Kidney tubule cell (primary cell): Measurements from ENCODE around the gene GNRHR.
"Not testable (repeated sequence)": the region's sequence is repeated elsewhere in the genome, so short reads cannot be mapped to it uniquely, and the experiment has no call there.

Experiments used
- DNase-seq: peaks from one replicate; pipeline ENCODE4 v3.0.0-alpha.2; 2018; ENCODE audit warnings: low spot score

GNRHR gene

DNA sequence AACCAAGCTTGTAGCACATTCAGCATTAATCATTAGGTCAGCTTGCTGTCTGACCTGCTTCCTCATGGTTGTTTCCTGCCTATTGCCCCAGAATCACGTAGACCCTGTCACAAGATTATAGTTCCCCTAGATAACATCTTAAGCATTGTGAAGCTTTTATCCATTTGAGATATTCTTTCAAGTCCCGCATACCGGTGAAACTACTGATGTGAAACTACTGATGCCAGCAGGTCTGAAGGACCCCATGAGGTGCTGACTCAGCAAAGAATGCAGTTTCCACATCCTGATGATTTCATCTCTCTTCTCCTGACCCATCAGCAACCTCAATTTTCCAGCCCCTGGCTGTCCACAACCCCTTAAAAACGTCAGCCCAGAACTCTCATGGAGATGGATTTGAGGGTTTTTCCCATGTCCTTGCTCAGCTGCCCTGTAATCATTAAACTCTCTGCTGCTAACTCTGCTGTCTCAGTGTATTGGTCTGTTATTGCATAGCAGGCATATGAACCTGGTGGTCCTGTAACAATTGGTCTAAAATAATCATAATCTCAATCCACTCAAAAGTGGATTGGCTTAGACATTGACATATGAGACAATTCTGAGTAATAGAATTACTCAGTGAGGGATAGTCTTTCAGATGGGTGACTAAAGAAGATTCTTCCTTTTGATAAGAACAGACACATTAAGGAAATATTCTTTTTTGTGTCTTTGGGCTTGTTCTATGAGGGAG, 26.9 kb downstream of the GNRHR start:
- peak; percentile 96 for DNase-seq

DNA sequence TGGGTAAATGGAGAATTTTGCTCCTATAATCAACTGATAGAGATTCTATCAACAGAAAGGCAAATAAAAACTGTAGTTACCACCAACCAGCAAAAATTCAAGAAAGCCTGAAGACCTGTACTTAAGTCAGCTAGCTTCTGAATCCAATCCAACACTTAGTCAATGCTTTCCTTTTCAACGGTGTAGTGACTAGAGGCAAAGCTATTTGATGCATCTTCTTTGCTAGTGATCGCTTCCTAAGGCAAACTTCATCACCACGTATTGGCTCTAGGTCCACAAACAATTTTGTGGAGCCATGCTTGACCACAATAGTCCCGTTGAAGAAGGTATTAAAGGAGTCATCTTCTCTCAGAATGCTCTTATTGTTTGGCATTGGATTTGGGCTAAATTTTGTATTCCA, 28.2 kb downstream of the GNRHR start:
- peak; percentile 53 for DNase-seq

DNA sequence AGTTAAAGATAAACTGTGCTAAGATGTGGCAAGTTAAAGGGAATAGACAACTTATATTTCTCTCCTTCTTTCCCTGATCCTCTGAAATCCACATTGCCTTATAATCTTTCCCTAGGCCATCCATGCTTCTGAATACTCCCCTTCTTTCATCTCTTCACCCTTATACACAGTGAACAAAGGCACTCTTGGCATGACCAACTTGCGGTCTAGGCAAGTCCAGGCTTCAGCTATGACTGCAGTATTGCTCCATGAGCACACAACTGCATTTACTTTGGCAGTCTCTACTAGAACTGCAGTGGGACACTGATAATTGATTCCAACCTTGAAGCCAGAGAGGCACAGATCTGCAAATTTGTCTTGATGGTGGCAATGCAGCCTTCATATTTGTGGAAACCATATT, 29.1 kb downstream of the GNRHR start:
- no peak for DNase-seq

DNA sequence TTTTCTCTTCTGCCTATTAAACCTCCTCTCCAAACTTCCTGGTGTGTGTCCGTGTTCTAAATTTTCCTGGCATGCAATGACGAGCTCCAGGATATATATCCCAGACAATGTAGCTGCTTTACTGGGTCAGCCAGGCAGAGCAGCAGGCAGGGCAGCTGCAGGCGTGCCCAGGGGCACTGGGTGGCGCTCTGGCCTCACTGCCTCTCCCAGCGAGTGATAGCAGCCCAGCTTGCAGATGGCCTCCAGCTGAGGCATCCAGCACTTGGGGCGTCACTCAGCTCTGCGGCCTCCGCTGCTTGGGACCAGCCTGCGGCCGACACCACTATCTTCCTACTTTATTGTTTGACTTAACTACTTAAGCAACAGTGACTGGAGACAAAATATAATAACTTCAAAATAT, 30.2 kb downstream of the GNRHR start:
- DNase-seq, result no peak

DNA sequence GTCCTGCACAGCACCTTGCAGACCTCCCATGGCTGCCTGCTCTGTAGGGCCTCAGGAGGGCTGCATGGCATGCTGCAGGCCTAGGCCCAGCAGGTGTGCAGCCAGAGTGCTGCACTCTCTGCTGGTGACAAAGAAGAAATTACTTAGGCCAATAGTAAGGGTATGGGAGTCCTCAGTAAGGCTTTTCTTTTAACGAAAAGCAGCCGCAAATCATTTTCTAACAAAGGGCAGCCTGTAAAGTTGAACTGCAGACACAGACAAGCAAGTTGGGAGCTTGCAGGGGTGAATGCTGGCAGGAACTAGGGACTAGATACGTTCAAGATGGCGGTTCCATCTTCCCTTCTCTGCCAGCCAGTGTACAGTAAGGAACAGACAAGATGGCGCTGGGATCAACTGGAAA, 30.8 kb downstream of the GNRHR start:
- DNase-seq, result no peak

DNA sequence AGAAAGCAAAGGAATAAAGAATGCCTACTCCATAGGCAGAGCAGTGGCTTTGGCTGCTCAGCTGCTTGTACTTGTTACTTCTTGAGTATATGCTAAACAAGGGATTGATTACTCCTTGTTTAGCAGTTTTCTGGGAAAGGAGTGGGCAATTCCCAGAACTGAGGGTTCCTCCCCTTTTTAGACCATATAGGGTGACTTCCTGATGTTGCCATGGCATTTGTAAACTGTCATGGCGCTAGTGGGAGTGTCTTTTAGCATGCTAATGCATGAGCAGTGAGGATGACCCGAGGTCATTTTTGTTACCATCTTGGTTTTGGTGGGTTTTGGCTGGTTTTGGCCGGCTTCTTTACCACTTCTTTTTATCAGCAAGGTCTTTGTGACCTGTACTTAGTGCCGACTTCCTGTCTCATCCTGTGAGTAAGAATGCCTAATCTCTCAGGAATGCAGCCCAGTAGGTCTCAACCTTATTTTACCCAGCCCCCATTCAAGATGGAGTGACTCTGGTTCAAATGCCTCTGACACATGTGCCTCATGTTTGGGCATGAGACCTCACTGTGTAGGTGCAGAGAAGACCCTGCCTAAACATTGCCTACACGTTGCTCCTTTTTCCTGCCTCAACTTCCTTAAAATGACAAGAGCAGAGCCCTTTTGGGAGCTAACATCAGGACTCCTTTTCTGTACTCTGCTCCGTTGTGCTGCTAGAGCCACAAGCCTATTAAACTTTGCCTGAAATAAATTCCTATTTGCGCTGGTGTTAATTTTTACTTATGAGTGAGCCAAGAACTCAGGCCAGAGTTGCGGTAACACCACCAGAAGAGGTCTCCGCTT, 32.2 kb downstream of the GNRHR start:
- peak; percentile 87 for DNase-seq

DNA sequence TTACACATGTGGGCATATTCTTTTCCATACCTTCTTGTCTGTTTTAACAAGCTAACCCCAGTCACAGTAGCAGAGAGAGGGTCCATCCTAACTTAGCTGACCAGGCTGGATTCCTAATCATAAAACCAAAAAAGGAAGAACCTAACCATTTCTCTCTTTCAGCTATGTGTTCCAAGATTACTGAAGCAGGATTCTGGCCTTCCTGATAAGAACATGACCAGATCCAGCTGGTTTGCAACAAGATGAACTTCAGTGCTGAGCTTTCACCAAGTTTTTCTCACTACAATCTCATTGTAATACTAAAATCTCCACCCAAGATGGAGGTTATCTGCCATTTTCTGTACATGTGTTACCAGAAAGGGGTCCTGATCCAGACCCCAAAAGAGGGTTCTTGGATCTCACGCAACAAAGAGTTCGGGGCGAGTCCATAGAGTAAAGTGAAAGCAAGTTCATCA, 32.8 kb downstream of the GNRHR start:
- no peak for DNase-seq

DNA sequence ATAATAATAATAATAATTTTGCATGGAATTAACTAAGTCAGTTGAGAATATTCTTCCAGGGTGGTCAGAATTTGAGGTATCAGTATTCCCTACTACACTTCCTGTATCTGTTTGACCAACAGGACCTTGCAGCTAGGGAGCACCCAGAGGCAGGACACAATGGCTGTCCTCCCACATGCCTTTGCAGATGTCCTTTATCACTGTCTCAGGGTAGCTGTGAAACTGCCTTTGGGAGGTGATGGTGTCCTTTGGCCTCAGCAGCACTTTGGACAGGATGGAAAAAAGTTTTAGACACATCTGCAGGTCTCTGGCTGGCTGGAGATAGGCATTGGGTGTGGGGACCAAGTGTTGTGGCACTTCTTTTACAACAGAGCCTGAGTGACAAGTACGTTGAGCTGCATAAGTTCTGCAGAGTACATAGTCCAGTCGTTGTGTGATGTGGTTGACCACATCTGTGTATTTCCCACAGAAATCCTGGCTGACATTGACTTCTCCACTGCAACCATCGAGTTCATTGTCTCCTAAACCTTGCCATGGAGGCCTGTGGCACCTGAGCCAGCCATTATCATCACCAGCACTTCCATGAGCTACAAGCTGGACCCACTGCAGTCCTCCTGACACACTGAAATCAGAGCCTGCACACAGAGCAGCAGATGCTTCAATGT, 34.1 kb downstream of the GNRHR start:
- DNase-seq, result no peak

DNA sequence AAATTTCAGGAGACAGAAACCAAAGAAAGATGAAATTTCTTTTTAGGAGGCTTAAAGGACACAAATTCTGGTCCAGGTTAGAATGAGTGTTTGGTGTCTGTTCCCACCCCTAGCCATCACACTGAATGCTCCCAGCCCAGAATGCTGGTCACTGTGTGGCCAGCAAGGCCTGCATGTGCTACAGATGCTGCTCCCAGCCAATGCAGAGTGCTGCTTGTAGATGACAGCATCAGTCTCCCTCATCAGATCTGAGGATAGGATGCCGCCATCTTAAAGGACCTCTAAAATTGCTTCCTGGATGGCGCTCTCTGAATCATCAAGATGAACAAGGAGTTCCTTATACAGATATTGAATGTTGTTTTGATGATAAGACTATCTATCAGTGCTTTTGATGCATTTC, 35.3 kb downstream of the GNRHR start:
- no peak for DNase-seq

DNA sequence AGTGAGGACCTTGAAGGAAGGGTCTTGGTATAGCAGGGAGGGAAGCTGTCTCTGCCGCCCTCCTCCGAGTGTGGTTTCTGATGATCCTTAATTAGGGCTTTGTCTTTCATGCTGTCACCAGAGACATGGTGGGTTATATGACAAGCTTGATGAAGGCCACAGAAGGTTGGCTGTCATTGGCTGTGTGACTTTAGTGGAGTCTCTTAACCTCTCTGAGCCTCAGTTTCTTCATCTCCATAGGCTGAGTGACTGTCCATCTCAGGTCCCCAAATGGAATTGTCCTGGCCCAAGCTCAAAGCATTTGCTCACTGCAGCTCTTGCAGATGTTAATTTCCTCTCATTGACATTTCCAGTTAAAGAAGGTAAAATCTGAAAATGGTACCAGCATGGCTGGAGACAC, 36.6 kb downstream of the GNRHR start:
- DNase-seq, result no peak

DNA sequence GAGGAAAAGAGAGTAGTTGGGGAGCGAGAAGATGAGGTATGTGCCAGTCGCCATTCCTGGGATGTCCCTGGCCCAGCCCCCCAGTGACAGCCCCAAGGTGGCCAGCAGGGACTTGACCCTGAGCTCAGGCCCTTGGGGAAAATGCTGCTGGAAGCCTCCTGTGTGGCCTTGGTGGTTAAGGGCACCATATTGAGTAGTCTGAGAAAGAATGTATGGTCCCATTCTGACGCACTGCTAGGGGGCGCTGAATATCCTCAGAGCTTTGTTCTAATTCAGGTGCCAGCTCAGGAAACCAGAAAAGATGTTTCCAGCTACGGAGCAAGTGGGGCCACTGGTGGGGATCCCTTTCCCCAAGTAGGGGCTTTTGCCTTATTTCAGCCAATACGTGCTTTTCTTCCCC, 39.2 kb downstream of the GNRHR start:
- no peak for DNase-seq

DNA sequence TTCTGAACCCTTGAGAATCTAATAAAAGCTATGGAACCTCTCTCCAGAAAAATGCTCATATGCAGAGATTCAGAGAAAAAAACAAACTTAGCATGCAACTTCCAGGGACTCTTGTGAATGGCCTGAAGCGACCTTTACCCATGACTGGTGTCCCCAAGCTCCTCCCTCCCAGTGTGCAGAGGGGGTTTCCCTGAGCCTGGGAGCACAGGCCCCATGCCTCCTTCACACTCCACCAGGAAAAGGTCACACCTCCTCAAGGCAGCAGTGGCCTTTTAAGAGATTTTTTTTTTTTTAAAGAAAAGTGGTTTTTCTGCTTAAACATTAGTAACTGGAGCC, 40.0 kb downstream of the GNRHR start:
- DNase-seq, result peak; percentile 82

DNA sequence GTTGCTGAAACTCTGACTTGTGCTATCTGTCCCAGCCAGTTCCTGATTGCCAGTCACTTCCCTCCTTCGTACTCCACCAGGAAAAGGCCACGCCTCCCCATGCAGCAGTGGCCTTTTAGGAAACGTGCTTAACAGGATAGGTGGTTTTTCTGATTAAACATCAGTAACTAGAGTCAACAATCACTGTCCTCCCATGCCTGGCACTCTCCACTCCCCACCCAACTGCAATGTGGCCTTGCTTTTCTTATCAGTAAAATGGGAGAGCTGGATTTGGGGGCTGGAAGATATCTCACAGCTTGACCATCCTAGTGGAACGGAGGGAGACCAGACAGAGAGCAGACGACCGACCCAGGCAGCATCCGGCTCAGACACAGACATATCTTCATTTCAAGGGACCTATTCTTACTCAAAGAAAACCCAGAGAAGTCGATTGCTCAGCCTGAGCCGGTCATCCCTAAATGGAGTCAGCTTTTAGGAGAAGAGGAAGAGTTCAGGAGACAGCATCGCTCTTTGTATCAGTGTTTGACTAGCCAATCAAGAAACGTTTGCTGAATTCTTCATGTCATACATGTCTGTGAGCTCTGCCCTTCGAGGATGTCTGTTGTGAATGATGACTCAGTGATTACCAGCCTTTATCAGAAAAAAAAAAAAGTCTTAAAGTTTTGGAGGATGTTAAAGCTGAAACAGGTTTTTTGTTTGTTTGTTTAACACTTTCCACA, 40.5 kb downstream of the GNRHR start:
- peak; percentile 81 for DNase-seq

DNA sequence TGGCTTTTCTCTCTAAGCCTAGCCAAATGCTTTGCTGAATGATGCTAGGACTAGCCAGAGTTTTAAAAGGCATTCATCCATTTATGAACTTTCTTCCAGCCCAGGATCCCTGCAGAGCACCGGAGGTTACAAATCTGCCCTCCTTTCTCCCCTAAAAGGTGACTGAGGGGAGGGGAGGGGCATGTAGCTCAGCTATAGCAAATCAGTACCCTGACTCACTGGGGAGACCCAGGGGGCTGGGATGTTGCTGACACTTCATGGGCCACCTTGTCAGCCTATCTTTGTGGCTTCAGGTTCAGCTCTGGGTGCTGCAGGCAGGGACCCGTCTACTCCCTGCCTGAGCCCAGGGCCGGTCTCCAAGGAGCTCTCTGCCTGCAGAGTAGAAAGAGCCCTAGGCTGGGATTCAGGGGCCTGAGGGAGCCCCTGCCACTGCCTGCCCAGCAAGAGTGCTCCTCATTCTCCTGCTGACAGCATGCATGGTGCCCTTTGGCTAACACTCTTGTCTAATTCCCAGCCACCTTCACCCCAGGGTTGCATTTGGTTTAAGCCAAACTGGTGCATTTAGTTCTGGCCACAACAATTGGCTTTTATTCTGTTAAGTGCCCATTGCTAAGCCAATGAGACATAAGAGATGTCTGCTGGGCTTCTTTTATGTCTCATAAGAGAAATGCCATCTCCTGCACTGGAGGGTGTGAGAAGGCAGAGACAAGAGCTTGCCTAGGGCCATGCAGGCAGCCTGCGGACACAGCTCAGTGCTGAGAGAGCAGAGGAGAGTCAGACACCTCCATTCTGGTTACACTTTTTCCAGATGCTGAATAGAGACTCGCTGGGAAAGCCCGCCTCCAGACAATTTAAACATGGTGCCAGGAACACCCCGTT, 41.3 kb downstream of the GNRHR start:
- DNase-seq, result no peak

DNA sequence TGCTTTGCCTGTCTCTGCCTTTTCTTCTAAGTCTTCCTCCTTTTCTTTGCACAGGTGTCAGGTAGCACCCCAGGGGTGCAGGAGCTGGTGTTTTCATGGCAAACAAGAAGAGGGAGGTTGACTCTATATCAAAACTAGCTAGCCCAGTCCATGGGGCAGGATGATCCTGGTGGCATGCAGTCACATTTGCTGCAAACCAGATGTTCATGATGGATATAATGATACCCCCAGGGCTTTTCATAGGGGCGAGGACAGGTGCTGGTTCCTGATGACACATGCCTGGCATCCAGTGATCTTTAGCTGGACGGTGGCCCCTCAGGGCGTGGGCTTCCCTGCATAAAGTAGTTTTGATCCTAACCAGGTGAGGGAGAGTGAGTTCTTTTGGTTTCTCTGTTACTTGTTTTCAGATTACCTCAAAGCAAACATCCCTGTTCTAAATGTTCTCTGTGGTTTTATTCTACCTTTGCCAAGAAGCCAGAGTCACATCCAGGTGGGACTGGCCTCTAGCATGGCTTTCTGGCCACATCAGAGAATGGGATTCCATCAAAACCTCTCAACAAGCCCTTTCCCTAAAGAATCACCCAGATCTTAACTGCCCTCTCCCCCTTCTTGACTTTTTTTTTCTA, 42.1 kb downstream of the GNRHR start:
- no peak for DNase-seq

DNA sequence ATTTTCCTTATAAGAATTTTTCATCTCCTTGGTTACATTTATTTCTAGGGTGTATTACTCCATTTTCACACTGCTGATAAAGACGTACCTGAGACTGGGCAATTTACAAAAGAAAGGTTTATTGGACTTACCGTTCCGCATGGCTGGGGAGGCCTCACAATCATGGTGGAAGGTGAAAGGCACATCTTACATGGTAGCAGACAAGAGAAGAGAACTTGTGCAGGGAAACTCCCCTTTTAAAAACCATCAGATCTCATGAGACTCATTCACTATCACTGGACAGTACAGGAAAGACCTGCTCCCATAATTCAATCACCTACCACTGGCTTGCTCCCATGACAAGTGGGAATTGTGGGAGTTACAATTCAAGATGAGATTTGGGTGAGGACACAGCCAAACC, 47.5 kb downstream of the GNRHR start:
- not testable (repeated sequence) for DNase-seq

DNA sequence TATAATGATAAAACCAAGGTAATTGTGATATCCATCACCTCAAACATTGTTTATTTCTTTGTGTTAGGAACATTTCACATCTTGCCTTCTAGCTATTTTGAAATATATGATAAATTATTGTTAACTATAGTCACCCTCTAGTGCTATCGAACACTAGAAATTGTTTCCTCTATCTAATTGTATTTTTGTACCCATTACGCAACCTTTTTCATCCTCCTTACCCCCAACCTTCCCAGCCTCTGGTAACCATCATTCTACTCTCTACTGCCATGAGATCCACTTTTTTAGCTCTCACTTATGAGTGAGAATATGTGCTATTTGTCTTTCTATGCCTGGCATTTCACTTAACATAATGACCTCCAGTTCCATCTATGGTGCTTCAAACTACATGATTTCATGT, 49.3 kb downstream of the GNRHR start:
- DNase-seq, result no peak

DNA sequence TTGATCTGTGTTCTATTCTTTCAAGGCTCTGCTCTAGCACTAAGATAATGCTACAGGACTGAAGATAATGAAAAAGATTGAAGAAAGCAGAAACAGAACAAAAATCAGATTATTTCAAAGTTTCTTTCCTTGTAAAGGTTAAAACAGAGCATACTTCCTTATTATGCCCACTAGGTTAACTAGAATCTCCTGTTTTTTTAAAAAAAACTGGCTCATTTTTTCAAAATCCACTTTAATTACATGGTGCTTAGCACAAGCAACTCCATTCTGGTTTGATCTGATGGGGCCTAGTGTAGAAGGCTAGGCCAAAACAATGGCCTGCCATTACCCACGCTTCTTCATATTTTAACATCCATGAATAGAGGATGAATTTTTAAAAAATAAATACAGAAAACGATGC, 52.0 kb downstream of the GNRHR start:
- no peak for DNase-seq

DNA sequence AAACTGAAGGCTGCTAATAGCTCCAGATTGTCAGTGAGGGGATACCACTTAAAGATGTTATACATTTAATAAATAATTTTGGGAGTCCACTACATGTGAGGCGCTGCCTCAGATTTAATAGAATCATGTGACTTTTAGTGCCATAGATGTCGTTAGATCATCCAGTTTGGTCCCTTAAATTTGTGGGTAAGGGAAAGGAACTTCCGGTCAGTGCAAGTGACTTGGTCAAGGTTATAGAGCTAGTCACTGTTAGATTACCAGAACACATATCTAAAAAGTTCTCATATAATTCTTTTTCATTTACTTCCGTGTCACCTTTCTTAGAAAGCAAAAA, 52.7 kb downstream of the GNRHR start:
- DNase-seq, result no peak

DNA sequence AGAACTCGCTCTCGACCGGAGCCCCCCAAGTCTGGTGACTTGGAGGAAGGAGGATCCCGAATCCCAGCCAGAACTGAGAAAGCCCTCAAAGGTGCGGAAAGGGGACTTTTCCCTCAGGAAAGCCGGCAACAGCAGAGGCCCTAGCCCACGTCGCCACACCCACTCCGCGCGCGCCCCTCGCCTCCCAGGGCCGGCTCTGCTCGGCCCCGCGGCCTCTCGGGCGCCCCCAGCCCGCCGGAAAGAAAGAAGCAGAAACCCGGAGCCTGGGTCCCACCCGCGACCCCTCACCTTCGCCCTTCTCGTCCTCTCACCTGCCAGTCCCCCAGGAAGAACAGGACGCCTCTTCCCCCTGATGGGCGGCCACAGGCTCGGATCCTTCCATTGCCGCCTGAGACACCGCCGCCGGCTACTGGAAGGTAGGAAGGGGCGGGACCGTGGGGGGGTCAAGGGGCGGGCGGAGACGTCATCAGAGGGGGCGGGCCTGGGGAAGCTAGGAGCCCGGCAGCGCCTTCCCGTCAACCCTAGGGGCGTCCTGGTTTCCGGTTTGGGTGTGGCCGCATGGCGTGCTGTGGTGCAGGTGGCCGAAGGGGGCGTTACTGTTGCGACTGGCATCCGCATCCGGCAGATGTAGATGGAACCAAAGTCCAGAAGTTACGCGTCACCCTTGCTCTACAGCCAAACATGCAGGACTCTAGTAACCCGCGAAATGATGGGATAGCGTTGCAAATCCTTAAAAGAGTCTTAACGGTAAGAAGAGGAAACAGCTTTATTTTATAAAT, 53.3 kb downstream of the GNRHR start, which contains the start of gene UBA6:
Gene UBA6 (minus strand): TSS at position 418 of the 779 bp plus-strand sequence. CDS start 36 bp downstream, at position 382.
- peak; percentile 98 for DNase-seq
